Posterior vena cava (tissue), 2 donors: ENCODE data around the gene ARFIP1. TPM values are rescaled to one million over a fixed set of nuclear protein-coding genes. Genes with fewer than 3 reads are reported as not detected.
"Not testable (repeated sequence)": the region's sequence is repeated elsewhere in the genome, so short reads cannot be mapped to it uniquely, and the experiment has no call there.

ENCODE experiments used
- DNase-seq: peaks from one replicate; pipeline ENCODE4 v3.0.0-alpha.2; 2020; ENCODE audit warnings: low spot score
- intact Hi-C, 2 donors: fragments of 100-400 bp; cut with DNase I; formaldehyde crosslinking; loops; one replicate each; pipeline versions ENCODE4 v1.14.1 to v1.14.2; 2022 to 2023
- total RNA-seq, 2 donors: library from RNA; stranded (reverse); fragmentation: NEBNext Ultra II Directional; extraction: Animal tissue kit (Norgen Biotek cat#: 25700); gene quantifications; one replicate each; pipeline ENCODE4 v1.2.1, GENCODE V29; 2021
- donor health status: DM: yes; HTN: yes; CAD: no.
- donor health status: DM: yes; HTN: yes; CAD: no.

Gene ARFIP1
- total RNA-seq, 2 donors from 2014 or later = 34.0 to 35.5 TPM

- intact Hi-C loops = no loop called here
Observed at GRCh38 chr4:152825336-152825735, 45.6 kb downstream of the ARFIP1 start.

GRCh38 chr4:152828122-152828521 lies 48.4 kb downstream of the ARFIP1 start:
- intact Hi-C loops = no loop called here
- DNase-seq = no peak

More at GRCh38 chr4:152825336-152825735, 45.6 kb downstream of the ARFIP1 start:
- no peak for DNase-seq

GRCh38 chr4:152831416-152831815 lies 51.7 kb downstream of the ARFIP1 start:
- intact Hi-C loops = no loop called here
- DNase-seq = no peak

DNA sequence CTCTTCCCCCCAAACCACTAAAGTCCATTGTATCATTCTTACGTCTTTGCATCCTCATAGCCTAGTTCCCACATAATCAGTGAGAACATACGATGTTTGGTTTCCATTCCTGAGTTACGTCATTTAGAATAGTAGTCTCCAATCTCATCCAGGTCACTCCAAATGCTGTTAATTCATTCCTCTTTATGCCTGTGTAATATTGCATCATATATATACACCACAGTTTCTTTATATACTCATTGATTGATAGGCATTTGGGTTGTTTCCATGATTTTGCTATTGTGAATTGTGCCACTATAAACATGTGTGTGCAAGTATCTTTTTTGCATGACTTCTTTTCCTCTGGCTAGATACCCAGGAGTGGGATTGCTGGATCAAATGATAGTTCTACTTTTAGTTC lies 57.2 kb downstream of the ARFIP1 start:
- intact Hi-C loops = no loop called here
- DNase-seq = no peak

- intact Hi-C loops = loop anchor here (10.0 kb wide), 2 partner anchors 245 to 275 kb away; no protein-coding TSS in a partner anchor
- DNase-seq = not testable (repeated sequence)
Observed at GRCh38 chr4:152839729-152840128, 60.0 kb downstream of the ARFIP1 start.

DNA sequence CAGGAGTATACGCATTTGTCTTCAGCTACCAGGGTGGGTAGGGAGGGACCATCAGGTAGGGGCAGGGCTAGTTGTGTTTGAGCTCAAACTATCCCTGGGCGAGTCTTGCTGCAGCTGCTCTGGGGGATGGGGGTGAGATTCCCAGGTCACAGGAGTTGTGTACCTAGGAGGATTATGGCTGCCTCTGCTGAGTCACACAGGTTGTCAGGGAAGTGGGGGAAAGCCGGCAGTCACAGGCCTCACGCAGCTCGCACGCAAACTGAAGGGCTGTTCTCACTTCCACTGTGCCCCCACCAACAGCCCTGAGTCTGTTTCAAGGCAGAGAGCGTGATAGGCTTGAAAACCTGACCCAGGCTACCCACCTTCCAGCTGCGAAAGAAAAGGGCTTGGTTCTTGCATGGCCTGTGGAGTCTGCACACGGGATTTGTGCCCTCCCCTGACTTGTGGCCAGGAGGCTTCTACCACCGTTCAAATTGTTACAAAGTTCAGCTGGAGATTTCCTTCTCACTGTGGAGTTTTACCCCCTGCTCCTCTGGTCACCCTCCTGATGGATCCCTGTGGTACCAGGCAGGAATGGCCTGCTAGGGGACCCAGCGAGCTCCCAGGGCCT lies 63.8 kb downstream of the ARFIP1 start:
- intact Hi-C loops = loop anchor here (10.0 kb wide), 2 partner anchors 241 to 271 kb away; no protein-coding TSS in a partner anchor
- no peak for DNase-seq

DNA sequence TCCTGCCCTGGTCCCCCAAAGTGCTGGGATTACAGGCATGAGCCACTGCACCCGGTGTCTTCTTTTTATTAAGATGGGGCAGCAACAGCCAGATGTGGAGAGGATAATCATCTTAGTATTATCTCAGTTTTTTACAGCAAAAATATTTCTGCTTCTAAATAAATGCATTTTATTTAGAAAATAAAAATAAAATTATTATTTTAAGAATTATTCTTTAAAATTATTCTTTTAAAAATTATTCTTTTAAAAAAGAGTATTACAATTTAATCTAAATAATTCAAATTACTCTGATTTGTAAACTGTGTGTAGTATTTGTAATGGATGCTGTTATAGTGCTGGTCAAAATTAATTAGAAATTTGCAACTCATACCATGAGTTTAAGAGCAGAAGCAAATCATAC lies 67.6 kb downstream of the ARFIP1 start:
- intact Hi-C loops = loop anchor here (10.0 kb wide), 2 partner anchors 237 to 267 kb away; no protein-coding TSS in a partner anchor
- DNase-seq = no peak

DNA sequence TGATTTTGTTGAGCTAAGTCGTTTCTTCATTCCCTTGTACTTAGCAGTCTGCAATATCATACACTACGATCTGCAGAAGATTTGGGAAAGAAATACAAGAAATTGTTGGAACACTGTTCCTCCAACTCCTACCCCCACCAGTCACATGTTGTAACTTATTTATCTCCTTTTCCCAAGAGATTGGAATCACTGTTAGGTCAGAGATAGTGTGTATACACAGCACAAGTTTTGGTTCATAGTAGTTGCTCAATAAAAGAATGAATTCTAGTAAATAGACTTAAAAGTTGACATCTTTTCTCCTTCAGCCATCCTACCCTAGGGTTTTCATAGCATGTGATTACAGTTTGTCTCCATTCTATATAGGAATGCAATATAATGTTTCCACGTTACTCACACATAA lies 68.8 kb downstream of the ARFIP1 start:
- intact Hi-C loops = loop anchor here (10.0 kb wide), 2 partner anchors 236 to 266 kb away; no protein-coding TSS in a partner anchor
- no peak for DNase-seq

DNA sequence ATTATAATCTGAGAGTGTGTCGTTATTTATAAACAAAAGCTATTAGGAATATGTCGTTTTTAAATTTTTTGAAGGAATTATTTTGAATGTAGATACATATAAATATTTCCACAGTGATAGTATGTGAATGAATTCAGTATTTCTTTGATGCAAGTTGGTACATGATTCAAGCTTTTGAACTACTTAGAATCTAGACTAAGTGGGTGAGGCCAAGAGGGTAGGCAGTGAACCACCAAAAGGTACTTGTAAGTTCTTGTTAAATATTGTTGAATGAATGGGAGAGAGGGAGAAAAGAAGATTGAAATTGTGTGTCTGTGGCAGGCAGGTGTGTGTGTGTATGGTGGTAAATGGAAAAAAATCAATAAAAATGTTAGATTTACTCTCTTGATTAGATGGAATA lies 69.6 kb downstream of the ARFIP1 start:
- intact Hi-C loops = loop anchor here (10.0 kb wide), 2 partner anchors 235 to 265 kb away; no protein-coding TSS in a partner anchor
- no peak for DNase-seq

DNA sequence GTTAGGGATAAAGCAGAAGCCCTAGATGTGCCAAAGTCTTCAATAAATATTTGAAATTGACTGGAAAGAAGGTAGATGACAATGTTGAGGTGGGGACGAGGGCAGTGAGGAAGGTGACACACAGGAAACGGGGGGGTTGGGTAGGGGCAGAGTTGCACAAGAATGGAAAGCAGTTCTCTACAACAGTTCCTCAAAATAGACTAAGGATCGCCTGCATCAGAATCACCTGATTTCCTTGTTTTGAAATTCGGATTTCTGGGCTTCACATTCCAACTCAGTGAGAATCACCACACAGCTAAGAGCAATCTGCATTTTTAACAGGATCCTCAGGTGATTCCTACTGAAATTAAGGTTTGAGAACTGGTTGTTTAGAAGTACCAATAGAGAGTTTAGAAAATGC lies 70.6 kb downstream of the ARFIP1 start:
- DNase-seq = no peak
- intact Hi-C loops = no loop called here

DNA sequence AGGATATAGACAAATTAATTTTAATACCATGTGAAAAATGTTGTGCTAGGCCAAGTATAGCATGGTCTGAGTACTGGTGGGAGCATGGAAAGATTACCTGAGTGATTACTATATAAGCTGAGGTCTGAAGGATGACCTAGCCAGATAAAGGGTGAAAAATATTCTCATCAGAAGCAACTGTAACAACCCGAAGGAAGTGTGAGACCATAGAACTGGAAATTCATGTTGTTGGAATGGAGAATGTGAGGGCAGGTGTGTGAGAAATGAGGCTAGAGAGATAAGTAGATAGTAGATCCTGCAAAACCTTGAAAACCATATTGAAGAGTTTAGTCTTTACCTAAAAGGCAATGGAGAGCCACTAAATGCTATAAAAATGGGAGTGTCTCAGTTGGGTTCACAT lies 71.5 kb downstream of the ARFIP1 start:
- intact Hi-C loops = no loop called here

DNA sequence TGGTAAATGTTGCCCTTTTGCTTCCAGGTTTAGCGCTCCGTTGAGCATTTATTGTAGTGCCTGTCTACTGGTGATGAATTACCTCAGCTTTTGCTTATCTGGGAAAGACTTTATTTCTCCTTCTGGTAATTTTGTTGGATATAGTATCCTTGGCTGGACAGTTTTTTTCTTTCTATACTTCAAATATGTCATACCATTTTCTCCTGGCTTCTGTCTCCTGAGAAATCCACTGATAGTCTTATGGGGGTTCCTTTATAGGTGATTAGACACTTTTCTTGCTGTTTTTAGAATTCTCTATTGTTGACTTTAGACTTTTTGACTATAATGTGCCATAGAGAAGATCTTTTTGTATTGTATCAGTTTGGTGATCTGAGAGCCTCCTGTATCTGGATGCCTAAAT lies 73.5 kb downstream of the ARFIP1 start:
- intact Hi-C loops = no loop called here
- no peak for DNase-seq

More for the DNA sequence above, 71.5 kb downstream of the ARFIP1 start:
- DNase-seq = no peak

- intact Hi-C loops = not testable (repeated sequence)
Observed at GRCh38 chr4:152854016-152854415, 74.3 kb downstream of the ARFIP1 start.

DNA sequence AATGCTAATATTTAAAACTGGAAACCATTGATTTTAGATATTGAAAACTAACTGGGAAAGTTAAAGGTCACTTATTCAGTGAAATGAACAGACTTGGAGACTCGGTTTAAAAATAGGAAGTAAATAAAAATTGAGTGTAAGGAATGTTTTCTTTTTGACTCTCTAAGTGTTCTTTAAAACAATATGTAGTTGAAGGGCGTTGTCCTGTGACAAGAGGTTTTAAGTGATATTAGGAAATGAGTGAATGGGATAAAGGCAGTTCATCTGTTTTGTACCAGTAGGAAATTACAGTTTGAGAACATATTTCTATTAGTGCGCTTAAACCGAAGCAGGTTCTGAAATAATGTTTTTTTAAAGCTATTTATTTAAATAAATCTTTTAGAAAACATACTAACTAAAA lies 77.2 kb downstream of the ARFIP1 start:
- no peak for DNase-seq
- intact Hi-C loops = no loop called here

More at GRCh38 chr4:152854016-152854415, 74.3 kb downstream of the ARFIP1 start:
- DNase-seq = not testable (repeated sequence)

DNA sequence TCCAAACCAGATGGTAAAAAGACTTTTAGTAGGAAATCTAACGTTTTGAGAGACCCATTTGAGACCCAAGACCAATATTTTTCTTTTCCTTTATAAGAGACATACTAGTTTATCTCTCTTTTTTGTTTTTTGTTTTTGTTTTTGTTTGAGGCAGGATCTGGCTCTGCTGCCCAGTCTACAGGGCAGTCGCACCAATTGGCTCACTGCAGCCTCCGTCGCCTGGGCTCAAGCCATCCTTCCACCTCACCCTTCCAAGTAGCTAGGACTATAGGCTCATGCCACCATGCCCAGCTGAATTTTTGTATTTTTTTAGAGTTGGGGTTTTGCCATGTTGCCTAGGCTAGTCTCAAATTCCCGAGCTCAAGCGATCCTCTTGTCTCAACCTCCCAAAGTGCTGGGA lies 79.2 kb downstream of the ARFIP1 start:
- intact Hi-C loops = no loop called here
- no peak for DNase-seq

DNA sequence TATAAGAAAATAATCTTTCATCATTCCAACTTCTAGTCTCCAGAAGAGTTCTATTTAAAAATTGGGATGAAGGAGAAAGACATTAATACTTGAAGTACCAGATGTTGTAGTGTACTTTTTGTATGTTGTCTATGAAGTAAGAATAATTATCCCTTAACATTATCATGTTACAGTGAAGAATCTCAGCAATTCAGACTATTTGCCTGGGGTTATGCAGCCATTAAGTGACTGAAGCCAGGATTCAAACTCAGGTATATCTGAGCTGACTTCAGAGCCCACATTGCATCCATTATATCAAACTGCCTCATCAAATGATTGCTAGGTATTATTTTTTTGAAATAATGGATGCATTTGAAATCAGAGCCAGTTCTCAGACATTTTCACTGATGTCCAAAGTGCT lies 80.3 kb downstream of the ARFIP1 start:
- intact Hi-C loops = no loop called here
- DNase-seq = no peak

GRCh38 chr4:152862608-152863007 lies 82.9 kb downstream of the ARFIP1 start:
- DNase-seq = no peak
- intact Hi-C loops = no loop called here

DNA sequence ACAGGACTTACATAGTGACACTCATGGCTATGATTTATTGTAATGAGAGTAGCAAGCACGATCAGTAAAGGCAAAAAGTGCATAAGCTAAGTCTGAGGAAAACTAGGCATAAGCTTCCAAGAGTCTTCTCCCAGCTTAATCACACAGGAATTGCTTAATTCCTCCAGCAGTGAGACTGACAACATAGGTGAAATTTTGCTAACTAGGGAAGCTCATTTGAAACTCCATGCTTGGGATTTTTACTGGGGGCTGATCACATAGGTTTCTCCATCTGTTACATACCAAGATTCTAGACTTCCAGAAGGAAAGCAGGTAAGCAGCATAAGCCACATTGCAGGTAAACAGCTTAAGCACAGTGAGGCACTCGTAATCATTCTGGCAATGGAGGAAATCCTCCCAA lies 84.6 kb downstream of the ARFIP1 start:
- intact Hi-C loops = no loop called here

DNA sequence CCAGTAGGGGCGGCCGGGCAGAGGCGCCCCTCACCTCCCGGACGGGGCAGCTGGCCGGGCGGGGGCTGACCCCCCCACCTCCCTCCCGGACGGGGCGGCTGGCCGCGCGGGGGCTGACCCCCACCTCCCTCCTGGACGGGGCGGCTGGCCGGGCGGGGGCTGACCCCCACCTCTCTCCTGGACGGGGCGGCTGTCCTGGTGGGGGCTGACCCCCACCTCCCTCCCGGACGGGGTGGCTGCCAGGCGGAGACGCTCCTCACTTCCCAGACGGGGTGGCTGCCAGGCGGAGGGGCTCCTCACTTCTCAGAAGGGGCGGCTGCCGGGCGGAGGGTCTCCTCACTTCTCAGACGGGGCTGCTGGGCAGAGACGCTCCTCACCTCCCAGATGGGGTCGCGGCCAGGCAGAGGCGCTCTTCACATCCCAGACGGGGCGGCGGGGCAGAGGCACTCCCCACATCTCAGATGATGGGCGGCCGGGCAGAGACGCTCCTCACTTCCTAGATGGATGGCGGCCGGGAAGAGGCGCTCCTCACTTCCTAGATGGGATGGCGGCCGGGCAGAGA lies 86.8 kb downstream of the ARFIP1 start:
- DNase-seq = peak; percentile 60
- intact Hi-C loops = not testable (repeated sequence)

More for the DNA sequence above, 84.6 kb downstream of the ARFIP1 start:
- no peak for DNase-seq

- DNase-seq = no peak
- intact Hi-C loops = no loop called here
Observed at GRCh38 chr4:152870606-152871005, 90.9 kb downstream of the ARFIP1 start.

DNA sequence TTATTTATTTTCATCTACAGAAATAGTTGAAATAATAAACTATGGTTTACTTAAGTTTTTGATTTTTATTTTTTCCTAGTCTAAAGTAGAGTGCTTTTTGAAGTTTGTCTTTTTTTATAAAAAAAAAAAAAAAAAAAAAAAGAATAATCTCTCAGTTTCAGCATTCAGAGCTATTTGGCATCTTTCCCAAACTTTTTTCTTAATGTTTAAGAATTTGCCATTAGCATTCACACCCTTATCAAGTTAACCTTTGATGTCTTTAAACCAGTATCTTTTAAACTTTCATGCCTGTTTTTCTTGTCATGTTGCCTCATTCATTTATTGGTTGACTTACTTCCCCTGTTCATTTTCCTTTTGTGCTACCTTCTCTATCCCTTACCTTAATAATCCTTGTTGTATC lies 95.5 kb downstream of the ARFIP1 start:
- intact Hi-C loops = no loop called here
- DNase-seq = no peak
